ENCODE results near the gene LRBA.

The LRBA gene

GRCh38 chr4:150723727-150724411 lies 291.2 kb downstream of the LRBA start:
- ChIA-PET CTCF (interaction anchor here (0.6 to 0.8 kb wide), 3 partner anchors 13 to 468 kb away, joined by 3 read pairs; no protein-coding TSS in a partner anchor), POLR2A (interaction anchor here (0.6 kb wide), 1 partner anchor 85 kb away, joined by 4 read pairs; no protein-coding TSS in a partner anchor)
- DNase-seq: no peak
- H3K27ac ChIP-seq (ENCODE audit: insufficient read depth in 1 of 2, low read depth in 1 of 2, low read length in 2 of 2, poor library complexity in 1 of 2, severe bottlenecking in 2 of 2): no peak overlapping the region
- peaks cover 2 to 57% (median 14%) of the 10 kb centered on the region in 4 experiments for H3K36me3 ChIP-seq (ENCODE audit: control insufficient read depth in 4 of 4, insufficient read depth in 4 of 4, low read length in 3 of 4)
- H3K27me3 ChIP-seq (replicated peaks in 2 of 5; ENCODE audit: control insufficient read depth in 4 of 5, insufficient read depth in 5 of 5, low read length in 4 of 5): no peaks in the 10 kb centered on the region
- no peak overlapping the region for H3K4me3 ChIP-seq (ENCODE audit: control insufficient read depth in 1 of 7, extremely low read depth in 1 of 7, insufficient read depth in 4 of 7, low read depth in 2 of 7, low read length in 6 of 7)
- H3K4me1 ChIP-seq (ENCODE audit: control extremely low read depth in 1 of 4, control insufficient read depth in 4 of 4, insufficient read depth in 4 of 4, low read length in 3 of 4): peaks cover 0 to 12% (median 6%) of the 10 kb centered on the region in 4 experiments
- peaks cover 0 to 19% (median 6%) of the 10 kb centered on the region in 5 experiments for H3K9me3 ChIP-seq (ENCODE audit: control extremely low read depth in 1 of 5, control insufficient read depth in 4 of 5, insufficient read depth in 2 of 5, low read depth in 1 of 5, low read length in 4 of 5)
- 99% methylated on average over 5 of the region's 5 CpGs for WGBS (ENCODE audit: insufficient coverage)

- Histone ChIP-seq H3K4me1 (ENCODE audit: control extremely low read depth in 1 of 4, control insufficient read depth in 4 of 4, insufficient read depth in 4 of 4, low read length in 3 of 4) (peaks cover 0 to 12% (median 6%) of the 10 kb centered on the region in 4 experiments), H3K36me3 (ENCODE audit: control insufficient read depth in 4 of 4, insufficient read depth in 4 of 4, low read length in 3 of 4) (peaks cover 2 to 51% (median 11%) of the 10 kb centered on the region in 4 experiments), H3K27ac (ENCODE audit: insufficient read depth in 1 of 2, low read depth in 1 of 2, low read length in 2 of 2, poor library complexity in 1 of 2, severe bottlenecking in 2 of 2) (no peak overlapping the region), H3K27me3 (replicated peaks in 2 of 5; ENCODE audit: control insufficient read depth in 4 of 5, insufficient read depth in 5 of 5, low read length in 4 of 5) (no peaks in the 10 kb centered on the region), H3K4me3 (ENCODE audit: control insufficient read depth in 1 of 7, extremely low read depth in 1 of 7, insufficient read depth in 4 of 7, low read depth in 2 of 7, low read length in 6 of 7) (no peak overlapping the region), H3K9me3 (ENCODE audit: control extremely low read depth in 1 of 5, control insufficient read depth in 4 of 5, insufficient read depth in 2 of 5, low read depth in 1 of 5, low read length in 4 of 5) (peaks cover 0 to 19% (median 6%) of the 10 kb centered on the region in 5 experiments)
- WGBS (ENCODE audit: insufficient coverage): 36% methylated on average over 4 of the region's 6 CpGs
- POLR2A ChIA-PET: no interaction called here
- peak; percentile 20 to 68 (median 41) for DNase-seq
- CTCF ChIA-PET: interaction anchor here (0.8 to 1.3 kb wide), 3 partner anchors 12 to 14 kb away, joined by 3 read pairs; no protein-coding TSS in a partner anchor
Measured at GRCh38 chr4:150722908-150723362, 292.1 kb downstream of the LRBA start.

DNA sequence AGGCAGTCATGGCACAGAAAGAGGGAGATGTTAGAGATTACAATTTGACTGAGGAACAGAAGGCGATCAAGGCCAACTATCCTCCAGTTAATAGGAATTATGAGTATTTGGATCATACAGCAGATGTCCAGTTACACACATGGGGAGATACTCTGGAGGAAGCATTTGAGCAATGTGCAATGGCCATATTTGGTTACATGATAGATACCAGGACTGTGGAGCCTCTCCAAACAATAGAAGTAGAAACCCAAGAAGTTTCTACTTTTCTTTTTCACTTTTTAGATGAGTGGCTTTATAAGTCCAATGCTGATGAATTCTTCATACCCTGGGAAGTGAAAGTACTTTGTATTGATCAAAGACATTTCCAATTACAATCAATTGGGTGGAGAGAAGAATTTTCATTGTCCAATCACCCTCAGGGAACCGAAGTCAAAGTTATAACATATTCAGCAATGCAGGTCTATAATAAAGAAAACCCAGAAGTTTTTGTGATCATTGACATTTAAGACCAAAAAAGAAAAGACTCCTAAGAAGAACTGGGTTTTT lies 294.0 kb downstream of the LRBA start:
- ChIA-PET CTCF (no interaction called here), POLR2A (no interaction called here)
- WGBS (ENCODE audit: insufficient coverage): 100% methylated on average over 1 of the region's 2 CpGs
- H3K36me3 ChIP-seq (ENCODE audit: control insufficient read depth in 4 of 4, insufficient read depth in 4 of 4, low read length in 3 of 4): peaks cover 2 to 36% (median 7%) of the 10 kb centered on the region in 4 experiments
- H3K27ac ChIP-seq (ENCODE audit: insufficient read depth in 1 of 2, low read depth in 1 of 2, low read length in 2 of 2, poor library complexity in 1 of 2, severe bottlenecking in 2 of 2): no peak overlapping the region
- no peak for DNase-seq
- H3K27me3 ChIP-seq (replicated peaks in 2 of 5; ENCODE audit: control insufficient read depth in 4 of 5, insufficient read depth in 5 of 5, low read length in 4 of 5): no peaks in the 10 kb centered on the region
- peaks cover 0 to 8% (median 0%) of the 10 kb centered on the region in 5 experiments for H3K9me3 ChIP-seq (ENCODE audit: control extremely low read depth in 1 of 5, control insufficient read depth in 4 of 5, insufficient read depth in 2 of 5, low read depth in 1 of 5, low read length in 4 of 5)
- no peak overlapping the region for H3K4me3 ChIP-seq (ENCODE audit: control insufficient read depth in 1 of 7, extremely low read depth in 1 of 7, insufficient read depth in 4 of 7, low read depth in 2 of 7, low read length in 6 of 7)
- H3K4me1 ChIP-seq (ENCODE audit: control extremely low read depth in 1 of 4, control insufficient read depth in 4 of 4, insufficient read depth in 4 of 4, low read length in 3 of 4): peaks cover 0 to 12% (median 6%) of the 10 kb centered on the region in 4 experiments

DNA sequence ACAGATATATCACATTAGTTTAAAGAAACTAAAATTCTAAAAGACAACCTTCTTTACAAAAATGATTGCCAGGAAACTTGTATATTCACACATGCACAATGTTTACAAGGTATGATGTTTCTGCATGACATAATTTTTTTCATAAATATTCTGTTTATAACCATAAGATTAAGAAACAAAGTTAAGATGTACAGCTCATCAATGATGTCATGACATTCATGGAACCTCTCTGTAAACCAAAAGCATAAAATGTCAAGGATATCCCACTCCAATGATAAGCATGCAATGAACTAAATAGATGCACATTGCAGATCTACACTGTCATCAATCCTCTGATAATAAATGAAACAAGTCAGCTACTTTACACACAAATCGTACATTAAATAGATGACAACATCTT lies 297.1 kb downstream of the LRBA start:
- Histone ChIP-seq H3K9me3 (ENCODE audit: control extremely low read depth in 1 of 5, control insufficient read depth in 4 of 5, insufficient read depth in 2 of 5, low read depth in 1 of 5, low read length in 4 of 5) (no peaks in the 10 kb centered on the region), H3K4me1 (ENCODE audit: control extremely low read depth in 1 of 4, control insufficient read depth in 4 of 4, insufficient read depth in 4 of 4, low read length in 3 of 4) (peaks cover 0 to 2% (median under 1%) of the 10 kb centered on the region in 4 experiments), H3K4me3 (ENCODE audit: control insufficient read depth in 1 of 7, extremely low read depth in 1 of 7, insufficient read depth in 4 of 7, low read depth in 2 of 7, low read length in 6 of 7) (no peak overlapping the region), H3K36me3 (ENCODE audit: control insufficient read depth in 4 of 4, insufficient read depth in 4 of 4, low read length in 3 of 4) (peaks cover under 1 to 11% (median 2%) of the 10 kb centered on the region in 4 experiments), H3K27me3 (replicated peaks in 2 of 5; ENCODE audit: control insufficient read depth in 4 of 5, insufficient read depth in 5 of 5, low read length in 4 of 5) (no peaks in the 10 kb centered on the region), H3K27ac (ENCODE audit: insufficient read depth in 1 of 2, low read depth in 1 of 2, low read length in 2 of 2, poor library complexity in 1 of 2, severe bottlenecking in 2 of 2) (no peak overlapping the region)
- ChIA-PET CTCF (interaction anchor here (0.9 kb wide), 1 partner anchor 9 kb away, joined by 3 read pairs; no protein-coding TSS in a partner anchor), POLR2A (no interaction called here)
- WGBS (ENCODE audit: insufficient coverage): no CpG with 5 or more reads among the region's 1 CpG
- DNase-seq: no peak

- ChIA-PET CTCF (interaction anchor here (1.2 to 2.9 kb wide), 2 partner anchors 10 to 16 kb away, joined by 4 to 7 read pairs; no protein-coding TSS in a partner anchor), POLR2A (no interaction called here)
- no peak for DNase-seq
- Histone ChIP-seq H3K36me3 (ENCODE audit: control insufficient read depth in 4 of 4, insufficient read depth in 4 of 4, low read length in 3 of 4) (peaks cover 0 to 10% (median under 1%) of the 10 kb centered on the region in 4 experiments), H3K27ac (ENCODE audit: insufficient read depth in 1 of 2, low read depth in 1 of 2, low read length in 2 of 2, poor library complexity in 1 of 2, severe bottlenecking in 2 of 2) (no peak overlapping the region), H3K9me3 (ENCODE audit: control extremely low read depth in 1 of 5, control insufficient read depth in 4 of 5, insufficient read depth in 2 of 5, low read depth in 1 of 5, low read length in 4 of 5) (no peaks in the 10 kb centered on the region), H3K27me3 (replicated peaks in 2 of 5; ENCODE audit: control insufficient read depth in 4 of 5, insufficient read depth in 5 of 5, low read length in 4 of 5) (no peaks in the 10 kb centered on the region), H3K4me3 (ENCODE audit: control insufficient read depth in 1 of 7, extremely low read depth in 1 of 7, insufficient read depth in 4 of 7, low read depth in 2 of 7, low read length in 6 of 7) (no peak overlapping the region), H3K4me1 (ENCODE audit: control extremely low read depth in 1 of 4, control insufficient read depth in 4 of 4, insufficient read depth in 4 of 4, low read length in 3 of 4) (no peaks in the 10 kb centered on the region)
- 100% methylated on average over 2 of the region's 2 CpGs for whole genome bisulfite sequencing (ENCODE audit: insufficient coverage)
Measured at GRCh38 chr4:150714462-150715438, 300.3 kb downstream of the LRBA start.

- CTCF ChIA-PET: no interaction called here
- DNase-seq: no peak
- H3K36me3 ChIP-seq (ENCODE audit: control insufficient read depth in 4 of 4, insufficient read depth in 4 of 4, low read length in 3 of 4): peaks cover 0 to 10% (median under 1%) of the 10 kb centered on the region in 4 experiments
- no peaks in the 10 kb centered on the region for H3K27me3 ChIP-seq (replicated peaks in 2 of 5; ENCODE audit: control insufficient read depth in 4 of 5, insufficient read depth in 5 of 5, low read length in 4 of 5)
- H3K27ac ChIP-seq (ENCODE audit: insufficient read depth in 1 of 2, low read depth in 1 of 2, low read length in 2 of 2, poor library complexity in 1 of 2, severe bottlenecking in 2 of 2): no peak overlapping the region
- H3K9me3 ChIP-seq (ENCODE audit: control extremely low read depth in 1 of 5, control insufficient read depth in 4 of 5, insufficient read depth in 2 of 5, low read depth in 1 of 5, low read length in 4 of 5): no peaks in the 10 kb centered on the region
- H3K4me1 ChIP-seq (ENCODE audit: control extremely low read depth in 1 of 4, control insufficient read depth in 4 of 4, insufficient read depth in 4 of 4, low read length in 3 of 4): no peaks in the 10 kb centered on the region
- POLR2A ChIA-PET: no interaction called here
- H3K4me3 ChIP-seq (ENCODE audit: control insufficient read depth in 1 of 7, extremely low read depth in 1 of 7, insufficient read depth in 4 of 7, low read depth in 2 of 7, low read length in 6 of 7): no peak overlapping the region
- 80% methylated on average over 1 of the region's 2 CpGs for WGBS (ENCODE audit: insufficient coverage)
Measured at GRCh38 chr4:150713251-150713650, 301.8 kb downstream of the LRBA start.

Measured in common myeloid progenitor, CD34-positive (primary cell).